Ishikawa (cell line): ENCODE data around the gene PELI2.

ENCODE experiments used
- CEBPB ChIP-seq: IDR thresholded peaks from 2 replicates; pipeline ENCODE4 v1.6.1; 2012
- EP300 ChIP-seq: IDR thresholded peaks from 2 replicates; pipeline ENCODE4 v1.6.1; 2012; ENCODE audit warnings: borderline replicate concordance
- FOXM1 ChIP-seq: IDR thresholded peaks from 2 replicates; pipeline ENCODE4 v1.6.1; 2012; ENCODE audit warnings: low read depth, borderline replicate concordance
- REST ChIP-seq: IDR thresholded peaks from 2 replicates; pipeline ENCODE4 v1.6.1; 2012; ENCODE audit warnings: low read depth, mild to moderate bottlenecking
- YY1 ChIP-seq: IDR thresholded peaks from 2 replicates; pipeline ENCODE4 v1.6.1; 2012; ENCODE audit warnings: low read depth

GRCh38 chr14:56107615-56108014 lies 10.6 kb upstream of the PELI2 start:
- TF ChIP-seq YY1 (no peak), CEBPB (no peak), EP300 (no peak), FOXM1 (no peak), REST (no peak)
